KMS-11 (cell line): Measurements from ENCODE around the gene DPPA2.

ENCODE experiments used
- H2AFZ ChIP-seq: fragments of 200-600 bp; sonication (generic); 2 replicates; pipeline ENCODE4 v1.6.1; 2016; ENCODE audit warnings: antibody characterized with exemption, mixed run types, low read depth
- H3K27ac ChIP-seq: fragments of 200-600 bp; sonication (generic); 2 replicates; pipeline ENCODE4 v1.6.1; 2016; ENCODE audit warnings: mild to moderate bottlenecking, mixed run types
- H3K27me3 ChIP-seq: fragments of 200-600 bp; sonication (generic); 2 replicates; pipeline ENCODE4 v1.6.1; 2017; ENCODE audit warnings: mild to moderate bottlenecking, low read depth, mixed run types, moderate library complexity; ENCODE audit not compliant: insufficient read depth
- H3K36me3 ChIP-seq: fragments of 200-600 bp; sonication (generic); 2 replicates; pipeline ENCODE4 v1.6.1; 2017; ENCODE audit warnings: mild to moderate bottlenecking, mixed run types; ENCODE audit not compliant: insufficient read depth
- H3K4me1 ChIP-seq: fragments of 200-600 bp; sonication (generic); 2 replicates; pipeline ENCODE4 v1.6.1; 2016; ENCODE audit warnings: mild to moderate bottlenecking, low read depth, mixed run types; ENCODE audit not compliant: poor library complexity, severe bottlenecking
- H3K4me2 ChIP-seq: fragments of 200-600 bp; sonication (generic); 2 replicates; pipeline ENCODE4 v1.7.0; 2016; ENCODE audit warnings: mild to moderate bottlenecking, mixed run types
- H3K4me3 ChIP-seq: fragments of 200-600 bp; sonication (generic); IDR thresholded peaks from 2 replicates; pipeline ENCODE4 v1.6.1; 2017; ENCODE audit warnings: low read depth, low read length, mixed read lengths; ENCODE audit not compliant: insufficient read depth
- H3K79me2 ChIP-seq: fragments of 200-600 bp; sonication (generic); 2 replicates; pipeline ENCODE4 v1.6.1; 2016; ENCODE audit warnings: low read depth, mixed run types; ENCODE audit not compliant: insufficient read depth
- H3K9ac ChIP-seq: fragments of 200-600 bp; sonication (generic); 2 replicates; pipeline ENCODE4 v1.6.1; 2016; ENCODE audit warnings: mild to moderate bottlenecking, mixed run types
- H4K20me1 ChIP-seq: fragments of 200-600 bp; sonication (generic); 2 replicates; pipeline ENCODE4 v1.6.1; 2016; ENCODE audit warnings: mild to moderate bottlenecking, mixed run types; ENCODE audit not compliant: insufficient read depth
- CTCF ChIP-seq: fragments of 200-600 bp; sonication (generic); conservative IDR thresholded peaks from 2 replicates; pipeline ENCODE4 v1.6.1; 2017; ENCODE audit warnings: low read depth, mild to moderate bottlenecking, antibody characterized with exemption, low read length, moderate library complexity, mixed read lengths

Gene DPPA2

DNA sequence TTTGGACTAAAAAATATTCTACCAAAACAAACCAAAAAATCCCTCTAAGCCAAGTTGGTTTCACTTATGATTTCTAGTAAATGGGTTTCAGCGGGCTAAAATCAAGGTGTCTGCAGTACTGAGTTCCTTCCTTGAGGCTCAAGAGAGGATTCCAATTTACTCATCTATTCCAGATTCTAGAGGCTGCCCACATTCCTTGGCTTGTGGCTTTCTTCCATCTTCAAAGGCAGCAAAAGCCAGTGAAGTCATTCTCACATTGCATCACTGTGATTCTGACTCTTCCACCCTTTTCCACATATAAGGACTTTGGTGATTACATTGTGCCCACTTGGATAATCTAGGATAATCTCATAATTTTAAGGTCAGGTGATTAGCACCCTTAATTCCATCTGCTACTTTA is 48.1 kb downstream of the DPPA2 start:
- no peak overlapping the region for H2AFZ ChIP-seq
- H3K27ac ChIP-seq = no peak overlapping the region
- no peaks in the 10 kb centered on the region for H3K79me2 ChIP-seq
- H3K4me1 ChIP-seq = no peaks in the 10 kb centered on the region
- no peak overlapping the region for H3K4me3 ChIP-seq
- H3K36me3 ChIP-seq = no peaks in the 10 kb centered on the region
- H4K20me1 ChIP-seq = no peaks in the 10 kb centered on the region
- no peak overlapping the region for H3K9ac ChIP-seq
- no peak for TF ChIP-seq CTCF
- H3K4me2 ChIP-seq = no peak overlapping the region
- no peaks in the 10 kb centered on the region for H3K27me3 ChIP-seq

GRCh38 chr3:109265295-109265694 is 51.0 kb downstream of the DPPA2 start:
- no peak overlapping the region for H3K4me3 ChIP-seq
- no peak overlapping the region for H3K27ac ChIP-seq
- no peak for TF ChIP-seq CTCF
- no peak overlapping the region for H3K9ac ChIP-seq
- H4K20me1 ChIP-seq = no peaks in the 10 kb centered on the region
- no peaks in the 10 kb centered on the region for H3K4me1 ChIP-seq
- no peak overlapping the region for H3K4me2 ChIP-seq
- H3K36me3 ChIP-seq = no peaks in the 10 kb centered on the region
- H3K79me2 ChIP-seq = no peaks in the 10 kb centered on the region
- H2AFZ ChIP-seq = no peak overlapping the region
- no peaks in the 10 kb centered on the region for H3K27me3 ChIP-seq

- TF ChIP-seq CTCF = no peak
- Histone ChIP-seq H3K27me3 (no peaks in the 10 kb centered on the region), H3K4me1 (no peaks in the 10 kb centered on the region), H3K4me2 (no peak overlapping the region), H2AFZ (no peak overlapping the region), H4K20me1 (no peaks in the 10 kb centered on the region), H3K27ac (no peak overlapping the region), H3K9ac (no peak overlapping the region), H3K79me2 (no peaks in the 10 kb centered on the region), H3K36me3 (no peaks in the 10 kb centered on the region), H3K4me3 (no peak overlapping the region)
Measured at GRCh38 chr3:109257269-109257668, 59.0 kb downstream of the DPPA2 start.

- Histone ChIP-seq H3K4me1 (no peaks in the 10 kb centered on the region), H3K9ac (no peak overlapping the region), H2AFZ (no peak overlapping the region), H3K4me3 (no peak overlapping the region), H3K27me3 (no peaks in the 10 kb centered on the region), H3K4me2 (no peak overlapping the region), H4K20me1 (no peaks in the 10 kb centered on the region), H3K27ac (no peak overlapping the region), H3K79me2 (no peaks in the 10 kb centered on the region), H3K36me3 (no peaks in the 10 kb centered on the region)
- TF ChIP-seq CTCF = no peak
Measured at GRCh38 chr3:109254770-109255169, 61.5 kb downstream of the DPPA2 start.

DNA sequence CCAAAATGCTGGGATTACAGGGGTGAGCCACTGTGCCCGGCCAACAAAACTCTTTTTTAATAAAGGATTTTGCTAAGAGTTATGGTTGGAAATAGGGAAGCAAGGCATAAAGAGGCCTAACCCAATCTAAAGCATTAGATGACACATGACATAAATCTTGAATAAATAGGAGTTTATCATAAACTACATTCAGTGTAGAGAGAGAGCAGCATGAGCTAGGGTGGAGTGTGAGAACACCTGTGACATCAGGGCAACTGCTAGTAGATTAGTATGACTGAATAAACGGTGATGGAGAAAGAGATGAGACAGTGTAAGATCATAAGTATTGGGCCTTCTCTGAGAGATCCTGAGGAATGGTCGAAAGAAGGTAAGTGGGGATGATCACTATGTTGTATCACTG is 63.7 kb downstream of the DPPA2 start:
- no peak overlapping the region for H2AFZ ChIP-seq
- no peaks in the 10 kb centered on the region for H4K20me1 ChIP-seq
- no peaks in the 10 kb centered on the region for H3K36me3 ChIP-seq
- H3K27ac ChIP-seq = no peak overlapping the region
- no peaks in the 10 kb centered on the region for H3K27me3 ChIP-seq
- no peaks in the 10 kb centered on the region for H3K79me2 ChIP-seq
- H3K4me2 ChIP-seq = no peak overlapping the region
- no peak overlapping the region for H3K9ac ChIP-seq
- TF ChIP-seq CTCF = no peak
- H3K4me1 ChIP-seq = no peaks in the 10 kb centered on the region
- H3K4me3 ChIP-seq = no peak overlapping the region
